EH (cell line): ENCODE results near the gene P4HB.
"Not testable (repeated sequence)": the region's sequence is repeated elsewhere in the genome, so short reads cannot be mapped to it uniquely, and the experiment has no call there.

Experiments
- DNase-seq: peaks from one replicate; pipeline ENCODE4 v3.0.0-alpha.2; 2015; ENCODE audit warnings: low read depth

Gene P4HB

DNA sequence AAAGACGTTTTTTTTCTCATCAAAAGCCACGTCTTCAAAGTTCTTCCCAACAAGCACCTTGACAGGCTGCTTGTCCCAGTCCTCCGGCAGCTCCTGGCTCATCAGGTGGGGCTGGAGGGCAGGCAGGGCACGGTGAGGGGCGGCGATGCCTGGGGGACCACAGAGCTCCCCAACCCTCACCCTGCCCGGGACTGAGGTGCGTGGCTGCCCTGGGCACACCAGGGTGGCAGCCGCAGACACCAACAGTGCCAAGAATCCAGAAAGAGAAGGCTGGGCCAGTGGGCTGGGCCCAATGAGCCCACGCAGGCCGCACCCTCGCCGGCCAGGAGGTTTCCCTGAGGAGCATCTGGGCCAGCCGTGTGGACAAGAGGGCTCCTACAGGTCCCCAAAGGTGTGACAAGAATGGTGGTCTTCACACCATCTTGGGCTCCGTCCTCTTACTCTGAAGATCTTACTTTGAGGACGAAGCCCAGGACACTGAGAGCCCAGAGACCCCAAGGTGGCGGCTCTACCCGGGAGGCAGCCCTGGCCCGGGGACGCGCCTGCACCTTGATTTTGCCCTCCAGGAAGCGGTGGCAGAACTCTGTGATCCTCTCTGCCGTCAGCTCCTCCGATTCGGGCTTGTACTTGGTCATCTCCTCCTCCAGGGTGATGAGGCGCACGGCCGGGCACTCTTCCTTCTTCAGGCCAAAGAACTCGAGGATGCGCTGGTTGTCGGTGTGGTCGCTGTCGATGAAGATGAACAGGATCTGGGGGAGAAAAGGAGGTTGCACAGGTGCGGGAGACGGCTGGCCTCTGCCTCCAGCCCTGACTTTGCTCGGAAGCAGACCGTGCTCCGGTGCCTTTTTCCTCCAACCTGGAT lies 14.2 kb downstream of the P4HB start:
- DNase-seq: no peak

DNA sequence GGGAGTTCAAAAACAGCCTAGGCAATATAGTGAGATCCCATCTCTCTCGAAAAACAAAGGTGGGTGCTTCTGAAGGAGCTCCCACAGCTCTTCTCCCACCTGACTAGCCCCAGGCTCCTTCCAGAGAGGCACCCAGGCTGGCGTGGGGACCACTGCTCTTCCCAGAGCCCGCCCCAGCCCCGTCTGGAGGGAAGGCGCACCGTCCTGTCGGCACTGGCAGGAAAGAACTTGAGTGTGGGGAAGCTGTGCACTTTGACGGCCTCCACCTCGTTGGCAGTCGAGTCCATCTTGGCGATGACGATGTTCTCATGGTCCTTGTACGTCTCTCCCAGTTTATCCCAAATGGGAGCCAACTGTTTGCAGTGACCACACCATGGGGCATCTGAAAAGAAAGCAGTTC lies 15.0 kb downstream of the P4HB start:
- DNase-seq: no peak

DNA sequence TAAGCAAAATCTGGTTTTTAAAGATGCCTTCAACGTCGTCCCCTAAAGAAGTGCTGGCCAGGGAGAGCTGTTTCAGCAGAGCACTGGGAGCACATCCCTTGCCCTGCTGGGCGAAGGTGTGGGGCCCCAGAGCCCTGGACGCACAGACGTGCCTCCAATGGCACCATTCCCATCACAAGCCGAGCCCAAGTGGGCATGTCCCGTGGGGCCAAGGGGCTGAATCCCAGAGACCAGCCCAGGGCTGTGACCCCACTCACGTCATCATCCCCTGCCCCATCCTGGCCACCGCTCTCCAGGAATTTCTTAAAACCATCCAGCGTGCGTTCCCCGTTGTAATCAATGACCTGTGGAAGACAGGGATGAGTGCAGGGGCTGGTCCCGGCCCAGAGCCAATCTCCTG lies 15.4 kb downstream of the P4HB start:
- no peak for DNase-seq

DNA sequence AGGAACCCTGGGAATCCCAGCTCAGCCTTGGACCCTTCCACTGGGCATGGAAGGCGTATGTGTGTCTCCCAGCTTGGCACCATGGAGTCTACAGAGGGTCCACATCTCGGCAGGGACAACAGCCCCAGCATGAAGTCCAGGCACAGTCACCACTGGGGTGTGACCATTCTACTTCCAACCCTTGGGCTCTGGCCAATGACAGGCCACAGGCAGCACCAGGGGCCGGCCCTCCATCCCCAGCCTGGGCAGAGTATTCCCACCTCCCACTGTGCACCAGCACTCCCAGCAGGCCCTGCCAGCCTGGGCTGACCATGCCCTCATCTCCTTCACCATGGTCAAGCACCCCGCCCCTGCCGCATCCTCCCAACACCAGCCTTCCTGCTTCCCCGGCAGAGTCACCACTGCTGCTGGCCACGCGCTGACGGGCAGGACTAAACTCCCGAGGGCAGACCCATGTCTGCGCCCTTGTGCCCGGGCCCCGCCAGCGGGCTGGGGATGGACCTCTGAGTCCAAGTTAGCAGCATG lies 15.9 kb downstream of the P4HB start:
- no peak for DNase-seq

DNA sequence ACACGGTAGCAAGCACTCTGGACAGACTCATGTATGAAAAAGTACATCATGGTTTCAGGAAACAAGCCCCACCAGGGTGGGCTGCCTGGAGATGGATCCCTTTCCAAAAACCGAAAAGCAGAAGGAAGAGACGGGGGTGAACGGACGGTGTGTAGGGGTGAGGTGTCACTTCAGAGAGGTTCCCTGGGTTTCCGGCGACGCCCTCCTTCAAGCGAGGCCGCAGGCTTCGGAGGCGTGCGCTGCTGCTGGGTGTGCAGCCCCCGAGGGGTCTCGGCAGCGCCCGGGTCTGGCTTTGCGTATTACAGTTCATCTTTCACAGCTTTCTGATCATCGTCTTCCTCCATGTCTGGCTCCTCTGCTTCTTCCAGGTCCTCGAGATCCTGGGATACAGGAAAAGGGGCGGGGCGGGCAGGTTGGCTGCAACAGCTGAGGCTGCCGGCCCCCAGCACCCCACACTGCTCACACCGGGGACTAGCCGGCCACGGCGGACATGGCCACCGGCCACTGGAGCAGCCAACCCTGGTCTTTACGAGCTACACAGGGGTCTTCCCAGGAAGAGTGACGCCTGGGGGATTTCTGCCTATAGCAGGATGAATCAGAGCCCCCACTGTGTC lies 16.5 kb downstream of the P4HB start:
- DNase-seq: no peak

DNA sequence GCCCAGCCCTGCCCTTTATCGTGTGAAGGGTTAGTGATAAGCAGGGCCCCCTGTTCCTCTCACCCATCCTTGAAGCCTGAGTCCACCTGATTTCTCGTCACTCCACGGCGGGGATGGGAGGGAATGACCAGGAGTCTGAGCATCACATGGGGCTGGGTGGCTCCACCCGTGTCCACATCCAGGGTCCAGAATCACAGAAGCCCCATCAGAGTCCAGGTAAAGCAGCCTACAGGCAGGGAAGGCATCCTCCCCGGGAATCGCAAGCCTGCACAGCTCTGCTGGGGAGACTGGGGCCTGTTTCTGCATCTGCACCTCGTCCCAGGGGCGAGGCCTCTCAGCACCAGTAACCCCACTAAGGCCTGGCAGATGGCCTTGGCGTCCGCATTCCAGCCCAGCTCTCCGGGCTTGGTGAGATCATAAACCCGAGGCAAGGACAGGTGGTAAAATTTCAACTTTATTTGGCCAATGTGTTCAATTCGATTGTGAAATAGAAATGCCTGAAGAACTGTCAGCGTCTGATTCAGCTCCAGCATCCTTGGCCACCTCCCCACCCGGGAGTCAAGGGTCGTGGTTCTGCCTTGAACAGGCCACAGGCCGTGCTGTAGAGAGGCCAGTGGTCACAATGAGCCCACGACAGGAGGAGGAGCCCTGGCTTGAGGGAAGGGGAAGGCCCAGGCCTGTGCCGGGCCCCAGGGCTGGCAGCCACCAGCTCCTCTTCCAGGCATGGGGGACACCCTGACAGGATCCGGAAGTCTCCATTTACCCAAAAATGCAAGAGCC lies 17.4 kb downstream of the P4HB start:
- DNase-seq: no peak

DNA sequence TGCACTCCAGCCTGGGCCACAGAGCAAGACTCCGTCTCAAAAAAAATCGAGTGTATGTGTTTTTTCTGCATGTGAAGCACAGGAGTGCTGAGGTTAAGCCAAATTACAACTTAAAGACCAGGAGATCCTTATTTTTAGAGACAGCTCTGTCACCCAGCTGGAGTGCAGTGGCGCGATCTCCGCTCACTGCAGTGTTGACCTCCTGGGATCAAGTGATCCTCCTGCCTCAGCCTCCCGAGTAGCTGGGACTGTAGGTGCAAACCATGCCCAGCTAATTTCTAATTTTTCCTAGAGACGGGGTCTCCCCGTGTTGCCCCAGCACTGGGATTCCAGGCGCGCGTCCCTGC lies 18.0 kb downstream of the P4HB start:
- DNase-seq: no peak

DNA sequence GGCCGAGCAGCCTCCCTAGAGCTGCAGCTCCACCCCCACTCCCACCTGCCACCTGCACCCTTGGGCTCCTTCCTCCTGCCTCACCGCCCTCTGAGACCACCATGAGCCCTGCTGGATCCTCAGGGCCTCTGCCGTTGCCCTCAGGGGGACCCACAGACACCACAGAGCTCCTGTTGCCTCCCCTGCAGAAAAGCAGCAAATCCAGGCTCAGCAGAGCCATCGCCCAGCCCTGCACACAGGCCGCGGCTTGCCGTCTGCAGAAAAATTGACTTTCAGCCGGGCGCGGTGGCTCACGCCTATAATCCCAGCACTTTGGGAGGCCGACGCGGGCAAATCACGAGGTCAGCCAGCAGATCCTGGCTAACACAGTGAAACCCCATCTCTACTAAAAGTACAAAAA lies 18.5 kb downstream of the P4HB start:
- no peak for DNase-seq

DNA sequence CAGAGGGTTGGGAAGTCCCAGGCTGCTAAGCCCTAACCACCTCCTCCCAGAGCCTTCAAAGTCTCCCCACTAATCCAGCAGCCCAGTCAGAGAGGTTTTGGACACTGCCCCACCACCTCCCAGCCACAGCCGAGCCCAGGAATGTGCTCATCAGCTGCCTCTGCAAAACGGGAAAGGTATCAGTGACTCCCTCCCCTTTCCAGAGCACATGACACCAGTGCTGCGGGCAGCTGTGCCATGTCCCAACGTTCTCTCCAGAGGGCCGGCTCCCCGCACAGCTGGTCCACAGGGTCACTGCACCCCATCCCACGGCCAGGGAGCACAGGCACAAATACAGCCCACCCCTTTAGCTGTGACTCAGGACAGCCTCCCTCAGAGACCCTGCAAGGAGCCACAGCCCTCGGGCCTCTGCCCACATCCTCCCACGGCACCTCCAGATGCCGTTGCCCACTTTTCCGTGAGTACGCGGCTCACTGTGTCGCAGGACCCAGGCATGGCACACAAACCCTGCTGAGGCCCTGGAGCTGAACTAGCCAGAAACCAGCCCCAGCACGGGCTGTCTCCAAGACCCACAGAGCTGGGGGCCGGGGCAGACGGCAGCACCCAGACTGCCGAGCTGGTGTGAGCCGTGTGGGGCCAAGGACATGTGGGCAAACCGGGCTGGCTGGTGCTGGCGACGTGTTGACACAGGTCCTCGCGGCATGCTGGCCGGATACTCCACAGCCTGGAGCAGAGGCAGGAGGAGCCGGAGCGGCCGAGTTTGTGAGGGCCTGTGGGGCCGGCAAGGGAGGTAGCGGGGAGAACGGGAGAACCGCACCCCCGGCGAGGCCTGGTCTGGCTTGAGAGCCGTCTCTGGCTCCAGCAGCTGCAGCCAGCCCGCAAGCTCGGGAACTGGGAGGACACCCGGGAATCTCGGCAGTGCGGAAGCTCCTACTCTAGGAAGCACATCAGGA lies 19.2 kb downstream of the P4HB start:
- DNase-seq: no peak

DNA sequence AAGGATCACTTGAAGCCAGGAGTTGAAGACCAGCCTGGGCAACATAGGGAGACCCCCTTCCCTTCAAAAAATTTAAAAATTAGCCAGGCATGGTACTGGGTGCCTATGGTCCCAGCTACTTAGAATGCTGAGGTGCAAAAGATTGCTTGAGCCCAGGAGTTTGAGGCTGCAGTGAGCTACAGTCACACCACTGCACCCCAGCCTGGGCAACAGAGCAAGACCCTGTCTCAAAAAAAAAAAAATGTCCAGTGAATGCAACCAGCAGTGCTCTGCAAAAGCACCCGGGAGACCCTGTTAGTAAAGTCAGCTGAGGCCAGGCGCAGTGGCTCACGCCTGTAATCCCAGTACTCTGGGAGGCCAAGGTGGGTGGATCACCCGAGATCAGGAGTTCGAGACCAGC lies 20.3 kb downstream of the P4HB start:
- DNase-seq: not testable (repeated sequence)

DNA sequence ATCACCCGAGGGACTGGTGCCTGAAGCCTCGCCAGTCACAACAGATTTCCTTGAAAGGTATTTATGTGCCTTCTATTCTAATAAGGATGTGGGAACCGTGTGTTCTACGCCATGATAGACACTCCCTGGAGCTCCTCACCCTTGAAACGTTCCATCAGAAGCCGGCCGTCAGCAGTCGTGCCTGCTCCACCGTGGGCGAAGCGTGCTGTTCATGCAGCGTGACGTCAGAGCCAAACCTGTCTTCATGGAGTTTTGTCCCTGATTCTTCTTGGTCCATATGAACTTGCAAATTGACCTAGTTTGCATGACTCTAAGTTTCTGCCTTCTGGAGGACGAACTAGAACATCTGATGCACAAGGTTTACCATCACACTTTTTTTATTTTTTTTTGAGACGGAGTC lies 21.0 kb downstream of the P4HB start:
- DNase-seq: no peak

DNA sequence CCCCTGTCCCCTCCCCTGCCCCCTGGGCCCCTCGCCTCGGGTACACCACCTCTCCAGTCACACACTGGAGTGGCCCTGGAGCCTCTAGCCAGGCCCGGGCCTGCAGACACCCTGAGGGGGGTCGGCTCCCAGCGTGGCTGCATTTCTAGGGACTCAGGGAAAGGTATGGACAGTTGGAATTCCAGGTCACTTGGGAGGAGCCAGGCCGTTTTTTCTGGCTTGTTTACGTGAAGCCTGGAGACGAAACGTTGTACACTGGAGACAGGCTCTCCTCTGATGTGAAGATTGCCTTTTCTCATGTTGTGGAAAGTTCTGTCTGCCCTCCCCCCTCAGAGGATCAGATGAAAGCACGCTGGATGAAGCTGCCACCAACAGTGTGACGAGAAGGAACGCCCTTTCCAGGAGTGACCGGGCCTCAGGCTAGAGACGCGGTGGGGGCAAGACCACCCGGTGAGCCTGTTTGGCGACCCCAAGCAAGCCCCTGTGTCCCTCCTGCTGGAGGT lies 21.5 kb downstream of the P4HB start:
- no peak for DNase-seq

DNA sequence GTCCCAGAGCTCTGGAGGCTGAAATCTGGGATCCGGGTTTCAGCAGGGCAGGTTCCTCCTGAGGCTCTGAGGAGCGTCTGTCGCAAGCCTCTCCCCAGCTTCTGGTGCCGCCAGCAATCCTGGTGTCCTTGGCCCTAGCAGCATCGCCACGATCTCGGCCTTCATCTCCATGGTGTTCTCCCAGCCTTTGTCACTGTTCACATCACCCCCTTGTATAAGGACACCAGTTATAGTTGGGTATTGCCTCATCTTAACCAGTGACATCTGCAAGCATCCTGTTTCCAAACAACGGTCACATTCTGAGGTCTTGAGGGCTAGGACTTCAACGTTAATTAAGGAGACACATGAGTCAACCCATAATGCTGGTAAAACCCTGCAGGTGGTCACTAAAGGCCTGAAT lies 22.7 kb downstream of the P4HB start:
- peak; percentile 83 for DNase-seq

DNA sequence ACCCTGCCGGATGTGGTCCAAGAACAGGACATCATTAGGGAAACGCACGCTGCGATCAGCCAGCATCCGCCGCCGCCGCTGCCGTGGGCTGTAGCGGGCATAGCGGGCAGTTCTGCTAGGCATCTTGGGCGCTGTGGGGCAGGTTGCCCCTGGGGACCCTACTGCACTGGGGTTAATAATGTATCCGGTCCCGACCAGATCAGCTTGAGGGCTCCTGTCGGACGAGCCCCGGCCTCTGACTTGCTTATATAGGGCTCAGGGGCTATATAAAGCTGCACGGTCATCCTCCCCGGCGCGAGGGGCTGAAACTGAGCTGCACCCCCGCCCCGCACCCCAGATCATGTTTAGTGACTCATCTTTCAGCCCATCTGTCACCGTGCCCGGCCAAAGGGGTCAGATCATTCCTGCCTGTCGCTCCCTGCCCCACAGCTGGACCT lies 25.5 kb downstream of the P4HB start, which contains the start of gene PPP1R27:
TSS of gene PPP1R27 (minus strand) at position 220 of the 437 bp plus-strand sequence. CDS start at position 123, 97 bp downstream.
- no peak for DNase-seq

DNA sequence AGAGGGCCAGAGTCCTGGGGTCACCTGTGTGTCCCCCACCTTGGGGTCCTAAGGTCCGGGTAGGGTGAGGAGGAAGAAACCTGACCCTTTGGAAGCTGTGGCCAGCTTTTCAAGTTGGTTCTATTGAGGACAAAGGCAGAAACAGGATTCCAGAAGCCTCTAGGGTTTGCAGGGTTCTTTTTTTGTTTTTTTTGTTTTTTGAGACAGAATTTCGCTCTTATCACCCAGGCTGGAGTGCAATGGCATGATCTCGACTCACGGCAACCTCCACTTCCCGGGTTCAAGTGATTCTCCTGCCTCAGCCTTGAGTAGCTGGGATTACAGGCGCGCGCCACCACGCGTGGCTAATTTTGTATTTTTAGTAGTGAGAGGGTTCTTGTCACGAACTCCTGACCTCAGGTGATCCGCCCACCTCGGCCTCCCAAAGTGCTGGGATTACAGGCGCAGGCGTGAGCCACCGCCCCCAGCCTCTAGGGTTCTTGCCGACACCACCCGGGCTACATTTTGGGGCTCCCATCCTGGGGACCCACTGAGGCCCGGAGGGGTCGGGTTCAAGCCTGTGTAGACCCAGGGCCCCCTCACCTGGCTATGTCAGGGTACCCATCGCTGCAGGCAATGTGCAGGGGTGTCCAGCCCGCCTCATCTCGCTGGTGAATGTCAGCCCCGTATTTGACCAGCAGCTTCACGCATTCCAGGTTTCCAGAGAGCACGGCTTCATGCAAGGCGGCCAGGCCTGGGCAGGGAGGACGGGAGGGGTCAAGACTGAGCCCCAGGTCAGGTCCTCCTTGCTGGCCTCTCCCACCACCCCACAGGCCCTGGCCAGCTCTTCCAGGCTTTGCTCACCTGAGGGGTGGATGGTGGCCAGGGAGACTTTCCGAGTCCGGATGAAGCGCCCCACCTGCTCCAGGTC lies 26.2 kb downstream of the P4HB start:
- no peak for DNase-seq

DNA sequence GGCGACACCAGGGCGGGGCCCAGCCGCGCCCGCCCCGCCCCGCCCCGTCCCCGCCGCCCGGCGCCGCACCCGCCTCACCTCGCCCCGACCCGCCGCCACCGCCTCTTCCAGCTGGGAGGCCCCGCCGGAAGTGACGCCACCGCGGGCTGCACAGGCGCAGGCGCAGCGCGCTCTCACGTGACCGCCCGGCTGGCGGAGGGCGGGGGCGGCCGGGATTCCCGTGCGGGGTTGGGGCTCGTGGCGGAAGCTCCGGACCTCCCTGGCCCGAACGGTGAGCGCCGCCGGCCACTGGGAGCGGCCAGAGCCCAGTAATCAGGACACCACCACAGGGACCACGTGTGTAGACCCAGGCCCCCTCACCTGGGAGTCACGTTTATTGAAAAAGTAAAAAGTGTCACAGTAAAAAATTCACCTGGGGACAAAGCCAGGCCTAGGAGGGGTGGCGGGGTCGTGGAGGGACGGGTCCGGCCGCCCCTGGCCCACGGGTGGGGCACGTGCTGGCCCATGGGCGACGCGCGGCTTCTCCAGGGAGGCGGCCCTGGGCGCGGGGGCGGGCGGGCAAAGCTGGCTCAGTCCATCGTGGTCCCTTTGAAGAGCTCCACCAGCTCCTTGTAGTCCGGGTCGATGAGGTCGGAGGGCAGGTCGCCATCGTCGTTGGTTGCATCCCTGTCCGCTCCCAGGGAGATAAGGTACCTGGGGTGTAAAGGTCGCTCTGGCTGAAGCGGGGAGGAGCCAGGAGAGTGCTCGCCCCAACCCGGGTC lies 27.0 kb downstream of the P4HB start, which contains the start of gene MCRIP1:
TSS of gene MCRIP1 (minus strand) at position 132 of the 761 bp plus-strand sequence. CDS start 8,785 bp downstream, outside the sequence.
- peak; percentile 93 for DNase-seq

DNA sequence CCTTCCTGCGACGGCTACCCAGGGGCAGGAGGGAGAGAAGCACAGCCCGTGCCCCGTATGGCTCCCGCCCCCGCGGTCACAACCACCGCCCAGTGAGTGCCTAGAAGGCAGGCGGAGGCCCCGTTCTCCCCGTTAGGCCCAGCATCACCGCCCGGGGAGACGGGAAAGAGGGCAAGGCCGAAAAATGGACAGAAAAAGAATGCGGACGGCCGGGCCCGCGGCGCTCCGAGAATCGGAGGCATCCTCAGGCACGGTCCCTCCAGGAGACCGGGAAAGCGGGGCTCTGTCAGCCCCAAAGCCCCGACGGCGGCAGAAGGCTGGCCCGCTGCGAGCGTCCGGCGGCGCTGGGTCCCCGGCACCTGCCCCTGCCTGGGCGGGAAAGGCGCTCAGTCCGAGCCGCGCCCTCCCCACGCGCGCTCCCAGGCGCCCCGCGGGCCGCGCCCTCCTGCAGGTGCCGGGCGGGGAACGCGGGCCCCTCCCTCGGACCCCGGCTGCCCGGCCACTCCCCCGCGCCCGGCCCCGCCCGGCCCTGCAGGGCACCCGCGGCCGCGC lies 27.7 kb downstream of the P4HB start:
- peak; percentile 36 for DNase-seq

DNA sequence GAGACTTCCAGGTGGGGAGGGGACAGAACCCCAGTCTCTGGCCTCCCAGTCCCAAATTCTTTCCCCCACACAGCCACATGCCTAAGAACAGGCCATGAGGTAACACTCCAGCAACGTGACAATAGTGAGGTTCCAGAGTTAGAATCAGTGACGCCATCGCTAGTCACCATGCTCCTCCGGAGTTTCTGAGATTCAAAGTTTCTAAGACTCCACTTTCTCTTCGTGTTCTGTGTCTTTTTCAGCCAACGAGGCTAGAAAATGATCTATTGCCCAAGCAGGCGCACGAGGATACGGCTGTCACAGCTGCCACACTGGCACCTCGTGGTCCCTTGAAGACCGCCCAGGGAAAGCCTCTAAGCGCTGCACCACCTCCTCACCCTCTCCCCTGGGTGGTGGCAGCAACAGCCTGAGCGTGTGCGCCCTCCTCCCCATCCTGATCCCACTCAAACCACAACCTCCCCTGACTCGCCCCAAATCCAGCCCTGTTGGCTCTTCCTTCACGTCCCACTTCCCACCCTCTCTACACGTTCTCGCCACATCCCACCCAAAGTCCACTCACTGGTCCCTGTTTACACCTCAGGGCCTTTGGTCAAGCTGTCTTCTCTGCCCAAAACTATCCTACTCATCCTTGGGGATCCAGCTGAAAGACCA lies 28.3 kb downstream of the P4HB start:
- DNase-seq: peak; percentile 64
